H1 (cell line): ENCODE measurements around the gene FRMPD4. TPM values are rescaled to one million over a fixed set of nuclear protein-coding genes. Genes with fewer than 3 reads are reported as not detected.

Experiments
- CTCF ChIA-PET: fragments of 300-600 bp; sonication (Branson Sonifier 250); formaldehyde crosslinking; loops from one replicate; lab custom pipeline; 2021; ENCODE audit not compliant: partially characterized antibody; lab: Charles Lee
- POLR2A ChIA-PET: fragments of 300-600 bp; sonication (Branson Sonifier 250); formaldehyde crosslinking; loops from one replicate; lab custom pipeline; 2021; ENCODE audit warnings: inconsistent platforms; ENCODE audit not compliant: partially characterized antibody; lab: Charles Lee
- DNase-seq, 2 experiments: peaks; one replicate each; pipeline versions ENCODE4 v3.0.0 to v3.0.0-alpha.2; 2010 to 2022; ENCODE audit warnings: low spot score in 2 of 2, low read depth in 1 of 2, mixed read lengths in 1 of 2
- FAIRE-seq: peaks from 2 replicates; lab custom pipeline; 2011; peaks lifted over from hg19 to GRCh38; lab: Jason Lieb, UNC
- H2AFZ ChIP-seq: 2 replicates; pipeline ENCODE4 v1.8.1; 2012; ENCODE audit warnings: low read length, inconsistent platforms
- H2AK5ac ChIP-seq: 2 replicates; pipeline ENCODE4 v1.6.1; 2013; ENCODE audit warnings: low read depth, low read length
- H2BK120ac ChIP-seq: replicated peaks from 2 replicates; pipeline ENCODE3; 2013; ENCODE audit warnings: low read depth, low read length, inconsistent platforms
- H2BK12ac ChIP-seq: 2 replicates; pipeline ENCODE4 v1.6.1; 2013; ENCODE audit warnings: low read depth, low read length
- H2BK15ac ChIP-seq: 2 replicates; pipeline ENCODE4 v1.6.1; 2013; ENCODE audit warnings: low read length
- H2BK20ac ChIP-seq: 2 replicates; pipeline ENCODE4 v1.6.1; 2013; ENCODE audit warnings: low read length
- H2BK5ac ChIP-seq: 2 replicates; pipeline ENCODE4 v1.6.1; 2013; ENCODE audit warnings: low read depth, low read length
- H3K14ac ChIP-seq: 2 replicates; pipeline ENCODE4 v1.6.1; 2013; ENCODE audit warnings: inconsistent platforms; ENCODE audit not compliant: insufficient read length
- H3K18ac ChIP-seq: 2 replicates; pipeline ENCODE4 v1.6.1; 2013; ENCODE audit warnings: low read length; ENCODE audit errors: extremely low read depth
- H3K23ac ChIP-seq: 2 replicates; pipeline ENCODE4 v1.6.1; 2013; ENCODE audit warnings: inconsistent platforms; ENCODE audit not compliant: insufficient read length
- H3K23me2 ChIP-seq: 2 replicates; pipeline ENCODE4 v1.6.1; 2013; ENCODE audit warnings: low read depth, low read length
- H3K27ac ChIP-seq: 2 replicates; pipeline ENCODE4 v1.6.1; 2011; ENCODE audit warnings: low read depth, low read length, inconsistent platforms
- H3K27me3 ChIP-seq, 4 experiments: replicated peaks in 1 of 4; 1 replicate in 1 of 4; 2 replicates in 3 of 4; pipeline versions ENCODE4 v1.6.1 to v1.8.1; 2011 to 2013; ENCODE audit warnings: low read length in 3 of 4, mild to moderate bottlenecking in 3 of 4, inconsistent platforms in 2 of 4, mixed read lengths in 2 of 4, moderate library complexity in 1 of 4; ENCODE audit not compliant: control insufficient read depth in 3 of 4, insufficient read depth in 3 of 4; ENCODE audit errors: extremely low read depth in 1 of 4
- H3K36me3 ChIP-seq, 4 experiments: 2 replicates each; pipeline versions ENCODE4 v1.6.1 to v1.8.1; 2011 to 2013; ENCODE audit warnings: mild to moderate bottlenecking in 4 of 4, low read length in 3 of 4, moderate library complexity in 2 of 4, control low read depth in 1 of 4, inconsistent platforms in 1 of 4; ENCODE audit not compliant: insufficient read depth in 4 of 4, control insufficient read depth in 2 of 4
- H3K4ac ChIP-seq: replicated peaks from 2 replicates; pipeline ENCODE3; 2013; ENCODE audit warnings: low read length, low read depth, mixed read lengths, inconsistent platforms; ENCODE audit not compliant: insufficient read length
- H3K4me1 ChIP-seq, 4 experiments: replicated peaks in 1 of 4; 1 replicate in 1 of 4; 2 replicates in 3 of 4; pipeline versions ENCODE4 v1.6.1 to v1.8.1; 2011 to 2013; ENCODE audit warnings: low read length in 3 of 4, inconsistent platforms in 2 of 4, mixed read lengths in 1 of 4; ENCODE audit not compliant: insufficient read depth in 4 of 4, control insufficient read depth in 3 of 4
- H3K4me2 ChIP-seq, 2 experiments: 2 replicates each; pipeline versions ENCODE4 v1.6.1 to v1.8.1; 2011 to 2013; ENCODE audit warnings: low read depth in 2 of 2, low read length in 2 of 2, control low read depth in 1 of 2, inconsistent platforms in 1 of 2, mild to moderate bottlenecking in 1 of 2; ENCODE audit not compliant: insufficient read depth in 1 of 2
- H3K4me3 ChIP-seq, 4 experiments: fragments of 200-600, 300-600 bp in 1 of 4; sonication (generic), shearing (Covaris generic), sonication (Bioruptor Twin) in 1 of 4; 2 replicates each; pipeline versions ENCODE4 v1.5.1 to v1.8.1; 2011 to 2016; ENCODE audit warnings: low read length in 4 of 4, low read depth in 3 of 4, control low read depth in 2 of 4, inconsistent platforms in 2 of 4, mild to moderate bottlenecking in 2 of 4, mixed read lengths in 1 of 4, moderate library complexity in 1 of 4; ENCODE audit not compliant: insufficient read depth in 2 of 4; ENCODE audit errors: extremely low read depth in 1 of 4
- H3K56ac ChIP-seq: replicated peaks from 2 replicates; pipeline ENCODE3; 2013; ENCODE audit warnings: low read depth, mild to moderate bottlenecking, mixed read lengths, low read length, inconsistent platforms; ENCODE audit not compliant: insufficient read length
- H3K79me1 ChIP-seq: 2 replicates; pipeline ENCODE4 v1.6.1; 2013; ENCODE audit warnings: low read depth, low read length, control low read depth
- H3K79me2 ChIP-seq, 2 experiments: 2 replicates each; pipeline versions ENCODE4 v1.6.1 to v1.8.1; 2012 to 2013; ENCODE audit warnings: low read length in 2 of 2, mild to moderate bottlenecking in 2 of 2, inconsistent platforms in 1 of 2; ENCODE audit not compliant: insufficient read depth in 2 of 2, control insufficient read depth in 1 of 2
- H3K9ac ChIP-seq, 4 experiments: replicated peaks in 1 of 4; 1 replicate in 1 of 4; 2 replicates in 3 of 4; pipeline versions ENCODE4 v1.6.1 to v1.8.1; 2011 to 2013; ENCODE audit warnings: low read depth in 3 of 4, low read length in 3 of 4, control low read depth in 2 of 4, mild to moderate bottlenecking in 2 of 4, moderate library complexity in 2 of 4, inconsistent platforms in 1 of 4; ENCODE audit errors: extremely low read depth in 1 of 4
- H3K9me3 ChIP-seq, 2 experiments: 2 replicates each; pipeline versions ENCODE4 v1.6.1 to v1.8.1; 2012 to 2013; ENCODE audit warnings: mild to moderate bottlenecking in 2 of 2, moderate library complexity in 2 of 2, control low read depth in 1 of 2, inconsistent platforms in 1 of 2, low read depth in 1 of 2, low read length in 1 of 2, mixed read lengths in 1 of 2; ENCODE audit not compliant: insufficient read depth in 2 of 2
- H4K20me1 ChIP-seq, 2 experiments: replicated peaks in 1 of 2; 2 replicates each; pipeline versions ENCODE3 to v1.8.1; 2011 to 2013; ENCODE audit warnings: inconsistent platforms in 2 of 2, low read length in 2 of 2, mild to moderate bottlenecking in 1 of 2; ENCODE audit not compliant: insufficient read depth in 2 of 2, control insufficient read depth in 1 of 2
- H4K5ac ChIP-seq: 2 replicates; pipeline ENCODE4 v1.6.1; 2013; ENCODE audit warnings: low read length, low read depth, mixed read lengths, inconsistent platforms; ENCODE audit not compliant: insufficient read length
- H4K8ac ChIP-seq: 2 replicates; pipeline ENCODE4 v1.8.0; 2013; ENCODE audit warnings: mild to moderate bottlenecking, moderate library complexity, low read length, inconsistent platforms; ENCODE audit not compliant: insufficient read depth; ENCODE audit errors: extremely low read depth
- H4K91ac ChIP-seq: replicated peaks from 2 replicates; pipeline ENCODE3; 2013; ENCODE audit warnings: low read length, mixed read lengths, inconsistent platforms; ENCODE audit not compliant: insufficient read length
- ATF3 ChIP-seq: IDR thresholded peaks from 2 replicates; pipeline ENCODE4 v1.6.1; 2011; ENCODE audit warnings: low read depth, mild to moderate bottlenecking, low read length; ENCODE audit not compliant: insufficient read depth
- CEBPB ChIP-seq: IDR thresholded peaks from 2 replicates; pipeline ENCODE4 v1.6.1; 2012; ENCODE audit warnings: low read depth, low read length
- KDM1A ChIP-seq: fragments of 200-600, 300-600 bp; sonication (generic); IDR thresholded peaks from 2 replicates; pipeline ENCODE4 v1.7.1; 2016; ENCODE audit warnings: mild to moderate bottlenecking, low read length, borderline replicate concordance
- POLR2AphosphoS5 ChIP-seq: IDR thresholded peaks from 2 replicates; pipeline ENCODE4 v1.6.1; 2011; ENCODE audit warnings: low read depth, low read length
- SRF ChIP-seq: IDR thresholded peaks from 2 replicates; pipeline ENCODE4 v1.6.1; 2011; ENCODE audit warnings: mild to moderate bottlenecking, low read depth, low read length, moderate library complexity
- SUZ12 ChIP-seq: fragments of 200-600 bp; sonication (generic); IDR thresholded peaks from 2 replicates; pipeline ENCODE4 v1.6.1; 2012; ENCODE audit warnings: mild to moderate bottlenecking, inconsistent platforms, low read length, moderate library complexity, mixed read lengths
- TEAD4 ChIP-seq: IDR thresholded peaks from 2 replicates; pipeline ENCODE4 v1.6.1; 2012; ENCODE audit warnings: low read depth, low read length, inconsistent platforms, mixed read lengths
- ZNF274 ChIP-seq: IDR thresholded peaks from 2 replicates; pipeline ENCODE4 v1.7.0; 2012; ENCODE audit warnings: low read length, borderline replicate concordance; ENCODE audit errors: extremely low read depth
- WGBS, 2 experiments: shearing (Covaris generic) in 1 of 2; methylation state at CpG; one replicate each; pipeline versions ENCODE4 v1.1.6 to v1.1.7; 2013 to 2015; ENCODE audit warnings: low lambda C conversion rate in 2 of 2, mixed read lengths in 2 of 2, inconsistent platforms in 1 of 2, low coverage in 1 of 2, missing lambda C conversion rate in 1 of 2; ENCODE audit not compliant: insufficient replicate concordance in 2 of 2, insufficient coverage in 1 of 2, insufficient read length in 1 of 2; ENCODE audit errors: extremely low coverage in 1 of 2, missing lambda C conversion rate in 1 of 2; 5-methylcytosine and 5-hydroxymethylcytosine counted together
- polyA plus RNA-seq, 7 experiments: library from polyadenylated mRNA; depleted of rRNA in 3 of 7; stranded (reverse) in 5 of 7; unstranded in 2 of 7; fragments of >200 nt in 5 of 7; fragments of 200-250 nt in 2 of 7; gene quantifications; 1 replicate in 5 of 7; 2 replicates in 1 of 7; 4 replicates in 1 of 7; pipeline versions ENCODE4 v1.2.1 to v1.2.3, GENCODE V29; 2011 to 2013; ENCODE audit warnings: missing spikeins in 2 of 7, mixed read lengths in 2 of 7
- total RNA-seq: library from RNA; stranded (reverse); fragmentation: NEBNext Ultra II Directional; extraction: Animal tissue kit (Norgen Biotek cat#: 25700); gene quantifications from 2 replicates; pipeline ENCODE4 v1.2.1, GENCODE V29; 2021

Gene FRMPD4
- total and polyA plus RNA-seq, 2 of the 8 experiments (the other 6 are each of a cell fraction or from before 2014, with no cell fraction given), result 0.02 to 0.37 TPM

GRCh38 chrX:12579311-12579710 is 441.0 kb downstream of the FRMPD4 start:
- H4K8ac ChIP-seq, result no peak overlapping the region
- no peak overlapping the region for H3K18ac ChIP-seq
- 96% methylated on average over 5 of the region's 5 CpGs; no CpG with 5 or more reads in 1 of the 2 experiments for WGBS, 2 experiments
- no peak overlapping the region for H3K4me3 ChIP-seq
- no peak overlapping the region for H3K4me2 ChIP-seq
- no peaks in the 10 kb centered on the region for H4K20me1 ChIP-seq
- H3K79me2 ChIP-seq, result no peaks in the 10 kb centered on the region
- H2AK5ac ChIP-seq, result no peak overlapping the region
- no peak overlapping the region for H3K23ac ChIP-seq
- FAIRE-seq (no peak), DNase-seq (no peak)
- no peaks in the 10 kb centered on the region for H3K27me3 ChIP-seq
- no peak overlapping the region for H4K5ac ChIP-seq
- H2BK5ac ChIP-seq, result no peak overlapping the region
- H2BK20ac ChIP-seq, result no peak overlapping the region
- ChIA-PET CTCF (no interaction called here), POLR2A (no interaction called here)
- no peak overlapping the region for H2BK120ac ChIP-seq
- H3K4me1 ChIP-seq, result no peaks in the 10 kb centered on the region
- H2BK12ac ChIP-seq, result no peak overlapping the region
- no peak overlapping the region for H3K4ac ChIP-seq
- no peaks in the 10 kb centered on the region for H3K9me3 ChIP-seq
- H2AFZ ChIP-seq, result no peak overlapping the region
- H3K27ac ChIP-seq, result no peak overlapping the region
- no peak overlapping the region for H3K56ac ChIP-seq
- no peak overlapping the region for H4K91ac ChIP-seq
- H3K23me2 ChIP-seq, result no peaks in the 10 kb centered on the region
- H3K36me3 ChIP-seq, result no peaks in the 10 kb centered on the region
- H3K79me1 ChIP-seq, result no peaks in the 10 kb centered on the region
- TF ChIP-seq CEBPB (no peak), ATF3 (no peak), SRF (no peak), SUZ12 (no peak), TEAD4 (no peak), ZNF274 (no peak), POLR2AphosphoS5 (no peak), KDM1A (no peak)
- TF ChIP-seq, all 59 proteins: peak for 0
- H3K9ac ChIP-seq, result no peak overlapping the region
- H2BK15ac ChIP-seq, result no peak overlapping the region
- no peak overlapping the region for H3K14ac ChIP-seq
